Measurements from ENCODE around the gene MAPK8IP1.
A peak's percentile ranks its signal among the peaks of the same experiment; 100 is the strongest.
"Not testable (repeated sequence)": the region's sequence is repeated elsewhere in the genome, so short reads cannot be mapped to it uniquely, and the experiment has no call there.

MAPK8IP1 gene

DNA sequence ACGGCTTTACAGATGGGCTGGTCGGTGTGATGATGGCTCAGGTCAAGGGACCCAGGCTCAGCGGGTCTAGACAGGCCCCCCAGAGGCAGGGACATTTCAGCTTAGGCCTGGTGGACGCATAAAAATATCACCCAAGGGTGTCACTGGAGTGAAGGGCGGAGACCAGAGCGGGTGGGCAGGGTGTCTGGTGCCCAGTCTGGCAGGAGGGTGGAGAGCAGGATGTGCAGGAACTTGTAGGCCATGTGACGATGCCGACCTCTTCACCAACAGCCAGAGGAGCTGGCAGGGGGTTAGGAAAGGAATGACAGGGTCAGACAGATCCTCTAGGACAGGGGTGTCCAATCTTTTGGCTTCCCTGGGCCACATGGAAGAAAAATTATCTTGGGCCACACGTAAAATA, 4.5 kb downstream of the MAPK8IP1 start:
- no peak for DNase-seq (ENCODE audit: low read depth in 3 of 3)

DNA sequence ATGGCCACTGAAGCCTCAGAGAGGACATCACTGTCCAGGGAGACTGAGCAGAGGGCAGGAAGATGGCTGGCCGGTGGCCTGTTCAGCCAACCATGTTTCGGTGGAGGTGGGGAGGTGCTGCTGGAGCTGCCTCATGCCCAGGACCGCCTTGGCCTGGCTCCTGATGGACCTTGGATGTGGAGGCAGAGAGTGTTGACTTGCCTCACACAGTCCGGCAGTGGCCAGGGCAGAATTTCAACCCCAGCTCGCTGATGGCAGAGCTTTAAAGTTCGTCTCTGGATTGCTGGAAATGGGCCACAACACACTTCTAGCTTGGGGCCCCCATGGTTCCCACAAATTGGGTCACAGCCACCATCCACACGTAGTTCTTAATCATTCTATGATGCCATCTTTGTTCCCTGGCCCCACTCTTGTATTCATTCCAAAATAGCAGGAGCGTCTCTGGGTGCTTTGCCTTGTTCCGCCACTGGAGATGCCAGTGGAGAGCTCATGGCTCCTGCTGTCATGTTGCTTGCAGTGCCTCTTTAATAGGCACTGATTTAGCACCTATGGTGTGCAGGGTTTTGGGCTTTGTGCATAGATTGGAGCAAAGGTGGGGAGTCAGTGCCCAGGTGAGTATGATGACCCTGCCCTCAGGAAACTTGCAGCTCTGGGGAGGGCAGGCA, 5.6 kb downstream of the MAPK8IP1 start:
- no peak for DNase-seq (ENCODE audit: low read depth in 3 of 3)

DNA sequence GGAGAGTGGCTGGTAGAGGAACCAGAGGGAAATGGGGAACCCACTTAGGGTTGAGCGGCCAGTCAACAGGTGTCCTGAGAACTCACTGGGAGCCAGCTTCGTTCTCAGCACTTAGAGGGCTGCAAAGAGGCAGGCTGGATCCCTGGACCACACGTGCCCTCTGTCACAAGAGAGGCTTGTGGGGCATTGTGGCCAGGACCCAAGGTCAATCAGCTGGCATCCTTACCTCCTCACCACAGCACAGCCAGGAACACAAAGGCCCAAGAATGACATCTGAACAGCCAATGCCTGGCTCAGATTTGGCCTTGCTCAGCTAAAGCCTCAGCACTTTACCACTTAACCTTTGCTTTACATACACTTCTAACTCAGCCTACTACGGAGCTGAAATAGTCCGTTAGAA, 7.4 kb downstream of the MAPK8IP1 start:
- DNase-seq (ENCODE audit: low read depth in 3 of 3): no peak

DNA sequence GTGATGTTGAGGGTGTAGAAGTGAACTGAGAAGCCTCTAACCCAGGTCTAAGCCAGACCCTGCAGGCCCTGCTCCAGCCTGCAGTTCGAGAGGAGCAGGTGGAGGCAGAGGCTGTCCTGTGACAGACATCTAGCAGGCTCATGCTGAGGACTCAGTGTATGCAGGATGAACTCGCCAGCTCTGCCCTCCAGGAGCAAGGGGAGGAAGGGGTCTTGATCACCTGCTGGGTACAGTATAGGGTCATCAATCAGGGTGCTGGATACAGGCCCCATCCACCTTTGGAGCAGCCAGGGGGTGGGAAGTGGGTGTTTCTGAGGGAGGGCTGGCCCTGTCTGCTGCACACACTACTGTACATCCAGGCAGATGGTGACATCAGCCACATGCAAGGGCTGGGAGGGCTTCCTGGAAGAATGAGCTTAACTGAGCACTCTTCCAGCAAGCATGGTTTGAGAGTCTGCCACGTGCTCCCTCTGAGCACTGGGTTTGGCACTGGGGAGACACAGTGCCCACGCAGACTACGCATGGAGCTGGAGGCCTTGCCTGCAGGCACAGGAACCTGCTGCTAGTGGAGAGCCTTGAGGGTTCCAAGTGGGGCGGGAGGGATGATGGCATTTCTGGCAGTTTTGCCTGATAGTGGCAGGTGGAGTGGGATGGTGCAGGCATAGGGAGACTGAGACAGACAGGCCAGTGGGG, 9.2 kb downstream of the MAPK8IP1 start:
- no peak for DNase-seq (ENCODE audit: low read depth in 3 of 3)

DNA sequence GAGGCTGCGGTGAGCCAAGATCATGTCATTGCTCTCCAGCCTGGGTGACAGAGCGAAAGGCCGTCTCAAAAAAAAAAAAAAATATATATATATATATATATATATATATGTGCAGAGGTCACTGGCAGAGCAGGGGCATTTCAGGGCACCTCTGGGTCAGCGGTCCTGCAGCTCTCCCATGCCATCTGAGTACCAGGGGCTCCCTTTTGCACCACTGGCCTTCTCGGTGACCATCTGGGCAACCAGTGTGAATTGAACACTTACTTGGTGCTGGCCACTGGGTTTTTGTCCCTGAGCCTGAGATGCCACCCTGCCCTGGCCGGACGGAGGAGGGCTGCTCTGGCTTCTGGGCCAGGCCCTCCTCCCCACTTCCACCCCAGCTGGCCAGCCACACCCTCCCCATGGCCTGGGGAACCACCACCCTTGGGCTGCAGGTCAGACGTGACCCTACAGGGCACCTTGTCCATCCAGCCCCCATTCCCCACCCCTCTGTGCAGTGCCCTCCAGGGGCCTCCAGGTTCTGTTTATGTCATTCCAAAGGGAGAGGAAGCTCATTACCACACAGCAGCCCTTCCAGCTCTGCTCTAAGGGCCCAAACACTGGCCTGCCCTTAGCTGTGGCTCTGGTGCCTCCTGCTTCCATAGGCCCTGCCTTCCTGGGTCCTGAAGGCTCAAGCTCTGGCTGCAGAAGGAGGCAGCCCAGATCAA, 10.3 kb downstream of the MAPK8IP1 start:
- no peak for DNase-seq (ENCODE audit: low read depth in 3 of 3)

DNA sequence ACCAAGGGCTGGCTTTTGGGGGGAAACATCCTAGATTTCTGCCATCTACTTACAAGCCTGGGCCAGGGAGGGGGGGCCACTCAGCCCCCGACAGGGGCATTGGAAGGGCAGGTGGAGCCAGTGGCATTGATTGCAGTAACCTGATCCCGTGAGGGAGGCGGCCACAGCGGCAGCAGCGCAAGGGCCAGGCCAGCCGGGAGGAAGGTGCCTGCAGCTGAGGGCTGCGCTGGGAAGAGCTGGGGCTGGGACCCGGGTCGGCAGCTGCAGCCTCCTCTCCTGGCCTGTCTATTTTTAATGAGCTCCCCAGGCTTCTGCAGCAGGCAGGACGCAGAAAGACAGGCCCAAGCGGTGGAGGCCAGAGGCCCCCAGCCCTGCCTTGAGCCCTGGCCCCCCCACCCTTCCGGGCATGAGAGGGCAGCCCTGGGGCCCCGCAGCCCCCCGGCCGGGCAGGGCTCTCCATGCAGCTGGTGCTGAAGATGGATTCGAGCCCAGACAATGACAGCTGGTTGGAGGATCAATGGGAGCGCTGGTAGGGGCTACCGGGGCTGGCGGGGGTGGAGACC, 11.1 kb downstream of the MAPK8IP1 start:
- DNase-seq (ENCODE audit: low read depth in 3 of 3): no peak

DNA sequence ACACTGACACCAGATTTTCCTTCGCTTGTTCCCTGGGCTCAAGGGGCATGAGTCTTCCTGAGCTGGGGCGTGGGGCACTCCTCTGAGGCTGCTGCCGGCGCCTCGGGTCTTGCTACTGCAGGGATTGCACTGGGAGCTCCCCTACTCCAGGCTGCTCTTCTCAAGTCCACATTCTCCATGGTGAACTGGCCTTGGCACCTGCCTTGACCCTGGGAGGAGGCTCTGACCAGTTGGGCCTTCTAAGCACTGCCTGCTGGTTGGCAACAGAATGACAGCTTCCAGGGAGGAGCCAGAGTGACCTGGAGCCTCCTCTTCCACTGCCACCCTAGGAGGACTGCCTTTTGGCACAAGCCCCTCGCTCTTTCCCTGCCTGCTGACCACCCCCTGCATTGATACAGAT, 12.1 kb downstream of the MAPK8IP1 start:
- DNase-seq (ENCODE audit: low read depth in 3 of 3): no peak

DNA sequence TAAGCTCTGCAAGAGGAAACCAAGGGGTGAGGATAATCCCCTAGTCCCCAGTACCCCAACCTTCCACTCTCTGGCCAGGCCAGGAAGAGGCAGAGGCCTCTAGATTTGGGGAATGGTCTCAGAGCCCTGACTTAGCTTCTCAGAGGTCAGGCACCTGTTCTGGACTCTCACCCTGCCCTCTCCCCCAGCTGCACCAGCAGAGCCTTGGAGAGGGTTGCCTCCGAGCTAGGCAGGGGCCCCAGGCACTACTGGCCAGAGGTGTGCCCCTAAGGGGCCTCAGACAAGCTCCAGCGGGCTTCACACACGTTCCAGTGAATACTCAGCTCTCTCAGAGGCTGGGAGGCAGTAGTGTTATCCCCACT, 13.6 kb downstream of the MAPK8IP1 start:
- DNase-seq (ENCODE audit: low read depth in 3 of 3): no peak

DNA sequence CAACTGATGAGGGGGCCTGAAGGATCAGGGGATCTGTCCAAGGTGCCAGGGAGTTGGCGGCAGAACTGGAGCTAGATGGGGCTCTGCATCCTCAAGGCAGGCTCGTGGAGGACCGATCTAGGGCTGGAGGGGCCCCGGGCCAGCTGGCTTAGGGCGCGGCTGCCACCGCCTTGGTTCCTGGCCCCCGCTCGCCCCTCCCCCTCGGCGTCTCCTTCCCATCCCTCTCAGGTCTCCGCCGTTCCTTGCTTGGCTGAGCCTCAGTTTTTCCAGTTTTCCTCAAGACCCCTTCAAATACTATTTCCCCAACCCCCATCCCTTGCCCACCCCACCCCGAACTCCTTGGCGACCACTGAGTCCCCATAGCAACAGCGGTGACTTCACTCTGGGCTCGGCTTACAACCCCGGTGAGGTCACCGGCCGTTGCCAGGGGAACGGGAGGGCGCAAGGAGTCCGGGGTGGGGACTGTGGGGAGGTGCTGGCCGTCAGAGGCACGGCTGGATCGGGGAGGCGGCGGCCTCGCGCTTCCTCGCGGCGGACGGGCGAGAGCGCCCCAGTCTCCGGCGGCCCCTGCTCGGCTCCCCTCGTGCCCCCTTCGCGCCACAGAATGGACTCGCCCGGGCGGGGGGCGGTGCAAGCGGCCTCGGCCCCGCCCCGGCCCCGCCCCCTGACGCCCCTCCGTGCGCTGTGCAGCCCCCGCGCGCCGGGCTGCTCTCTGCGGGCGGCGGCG, 14.2 kb downstream of the MAPK8IP1 start:
- peak in 2 of 3 experiments; percentile 33 to 58 for DNase-seq (ENCODE audit: low read depth in 3 of 3)

DNA sequence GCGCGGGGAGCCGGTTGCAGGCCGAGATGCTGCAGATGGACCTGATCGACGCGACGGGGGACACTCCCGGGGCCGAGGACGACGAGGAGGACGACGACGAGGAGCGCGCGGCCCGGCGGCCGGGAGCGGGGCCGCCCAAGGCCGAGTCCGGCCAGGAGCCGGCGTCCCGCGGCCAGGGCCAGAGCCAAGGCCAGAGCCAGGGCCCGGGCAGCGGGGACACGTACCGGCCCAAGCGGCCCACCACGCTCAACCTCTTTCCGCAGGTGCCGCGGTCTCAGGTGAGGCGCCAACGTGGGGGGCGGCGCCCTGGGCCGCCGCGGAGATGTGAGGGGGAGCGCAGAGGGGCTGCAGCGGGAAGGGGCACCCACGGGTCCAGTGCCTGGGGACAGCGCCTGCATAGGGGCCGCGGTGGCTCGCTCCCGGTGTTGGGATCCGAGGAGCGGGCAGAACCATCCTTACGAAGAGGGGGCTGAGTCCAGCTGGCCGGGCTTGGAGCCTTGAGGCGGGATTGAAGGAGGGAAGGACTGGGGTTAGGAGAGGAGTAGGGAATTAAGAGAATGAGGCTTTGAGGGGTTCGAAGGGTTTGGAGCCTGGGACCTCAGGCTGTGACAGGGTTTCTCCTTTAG, 14.8 kb downstream of the MAPK8IP1 start:
- DNase-seq (ENCODE audit: low read depth in 3 of 3): not testable (repeated sequence)

DNA sequence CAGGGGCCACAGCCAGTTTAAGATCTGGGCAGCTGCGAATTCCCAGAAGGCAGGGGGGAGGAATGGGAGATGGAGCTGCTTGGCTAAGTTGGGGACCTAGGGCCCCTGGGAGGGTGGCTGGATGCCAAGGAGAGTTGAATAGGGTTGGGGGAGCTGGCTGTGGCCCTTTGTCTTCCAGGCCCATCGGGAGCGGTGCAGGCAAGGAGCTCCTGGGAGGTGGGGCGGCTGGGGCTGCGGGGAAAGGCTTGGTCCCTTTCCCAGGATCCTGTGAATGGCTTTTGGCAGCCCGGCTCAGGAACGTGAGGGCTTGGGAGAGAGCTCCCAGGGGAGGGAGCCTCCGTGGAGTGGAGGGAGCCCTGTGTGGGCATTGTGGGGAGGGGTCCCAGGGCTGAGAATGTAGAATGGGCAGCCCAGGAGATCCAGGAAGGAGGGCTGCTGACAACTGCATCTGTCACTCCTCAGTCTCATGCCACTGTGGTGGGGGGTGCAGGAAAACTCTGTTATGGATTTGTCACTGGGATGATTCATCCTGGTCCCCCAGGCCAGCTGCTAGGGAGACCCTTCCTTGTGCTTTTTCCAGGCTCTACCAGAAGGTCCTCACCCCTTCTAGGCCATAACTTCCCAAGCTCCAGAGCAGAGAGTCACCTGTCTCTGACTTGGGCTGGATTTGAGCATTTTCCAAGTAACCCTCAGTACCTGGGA, 15.6 kb downstream of the MAPK8IP1 start:
- DNase-seq (ENCODE audit: low read depth in 3 of 3): no peak

DNA sequence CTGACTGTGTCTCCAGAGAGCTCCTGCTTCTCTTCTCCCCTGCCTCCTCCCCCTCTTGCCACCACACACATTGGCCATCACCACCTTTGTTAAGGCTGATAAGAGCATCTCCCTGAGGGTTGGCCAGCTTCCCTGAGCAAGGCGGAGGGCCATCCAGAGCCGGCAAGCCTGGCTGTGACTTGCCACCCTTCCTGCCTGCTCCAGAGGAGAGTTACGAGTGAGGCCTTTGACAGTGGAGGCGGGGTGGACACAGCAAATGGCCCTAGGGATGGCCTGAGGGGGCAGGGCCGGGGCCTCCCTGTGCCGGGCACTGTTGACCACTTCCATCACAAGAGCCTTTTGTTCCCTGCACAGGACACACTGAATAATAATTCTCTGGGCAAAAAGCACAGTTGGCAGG, 16.2 kb downstream of the MAPK8IP1 start:
- no peak for DNase-seq (ENCODE audit: low read depth in 3 of 3)

DNA sequence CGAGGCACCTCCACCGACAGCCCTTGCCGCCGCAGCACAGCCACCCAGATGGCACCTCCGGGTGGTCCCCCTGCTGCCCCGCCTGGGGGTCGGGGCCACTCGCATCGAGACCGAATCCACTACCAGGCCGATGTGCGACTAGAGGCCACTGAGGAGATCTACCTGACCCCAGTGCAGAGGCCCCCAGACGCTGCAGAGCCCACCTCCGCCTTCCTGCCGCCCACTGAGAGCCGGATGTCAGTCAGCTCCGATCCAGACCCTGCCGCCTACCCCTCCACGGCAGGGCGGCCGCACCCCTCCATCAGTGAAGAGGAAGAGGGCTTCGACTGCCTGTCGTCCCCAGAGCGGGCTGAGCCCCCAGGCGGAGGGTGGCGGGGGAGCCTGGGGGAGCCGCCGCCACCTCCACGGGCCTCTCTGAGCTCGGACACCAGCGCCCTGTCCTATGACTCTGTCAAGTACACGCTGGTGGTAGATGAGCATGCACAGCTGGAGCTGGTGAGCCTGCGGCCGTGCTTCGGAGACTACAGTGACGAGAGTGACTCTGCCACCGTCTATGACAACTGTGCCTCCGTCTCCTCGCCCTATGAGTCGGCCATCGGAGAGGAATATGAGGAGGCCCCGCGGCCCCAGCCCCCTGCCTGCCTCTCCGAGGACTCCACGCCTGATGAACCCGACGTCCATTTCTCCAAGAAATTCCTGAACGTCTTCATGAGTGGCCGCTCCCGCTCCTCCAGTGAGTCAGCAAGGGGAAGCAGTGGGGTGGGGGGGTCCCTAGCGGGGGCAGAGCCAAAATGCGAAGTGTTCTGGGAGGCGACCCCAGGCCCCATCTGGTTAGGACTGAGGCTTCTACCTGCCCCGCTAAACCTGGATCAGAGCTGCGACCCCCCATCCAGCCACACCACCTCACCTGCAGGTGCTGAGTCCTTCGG, 17.3 kb downstream of the MAPK8IP1 start:
- DNase-seq (ENCODE audit: low read depth in 3 of 3): no peak

DNA sequence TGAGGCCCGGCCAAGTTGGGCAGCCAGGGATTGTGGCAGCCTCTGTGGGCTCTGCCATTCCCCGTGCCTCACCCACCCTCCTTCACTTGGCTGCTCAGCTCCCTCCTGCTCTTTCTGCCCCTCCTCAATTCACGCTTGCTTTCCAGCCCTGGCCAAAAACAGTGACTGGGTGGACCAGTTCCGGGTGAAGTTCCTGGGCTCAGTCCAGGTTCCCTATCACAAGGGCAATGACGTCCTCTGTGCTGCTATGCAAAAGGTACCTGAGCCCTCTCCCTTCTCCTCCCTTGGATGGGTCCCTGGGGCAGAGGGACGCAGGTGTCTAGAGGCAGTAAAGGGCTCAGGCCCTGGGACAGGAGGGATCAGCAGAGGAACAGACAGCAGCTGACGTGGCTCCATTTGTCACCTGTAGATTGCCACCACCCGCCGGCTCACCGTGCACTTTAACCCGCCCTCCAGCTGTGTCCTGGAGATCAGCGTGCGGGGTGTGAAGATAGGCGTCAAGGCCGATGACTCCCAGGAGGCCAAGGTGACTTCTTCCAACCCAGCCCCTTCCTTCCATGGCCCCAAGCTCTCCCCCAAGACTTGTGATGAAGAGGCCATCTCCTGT, 19.0 kb downstream of the MAPK8IP1 start:
- DNase-seq (ENCODE audit: low read depth in 3 of 3): no peak

DNA sequence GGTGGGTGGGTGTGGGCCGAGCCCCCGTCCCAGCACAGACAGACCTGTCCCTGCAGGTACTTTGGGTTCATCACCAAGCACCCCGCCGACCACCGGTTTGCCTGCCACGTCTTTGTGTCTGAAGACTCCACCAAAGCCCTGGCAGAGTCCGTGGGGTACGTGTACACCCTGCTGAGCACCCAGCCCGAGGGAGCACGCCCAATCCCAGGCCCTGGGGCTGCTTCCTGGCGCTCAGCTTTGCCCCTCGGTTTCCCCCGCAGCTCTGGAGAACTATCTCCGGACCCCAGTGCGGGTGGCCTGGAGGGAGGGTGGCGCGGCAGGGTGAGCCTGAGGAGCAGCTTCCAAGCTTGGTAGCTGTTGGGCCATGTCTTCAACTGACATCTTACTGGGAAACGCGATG, 19.6 kb downstream of the MAPK8IP1 start:
- no peak for DNase-seq (ENCODE audit: low read depth in 3 of 3)

DNA sequence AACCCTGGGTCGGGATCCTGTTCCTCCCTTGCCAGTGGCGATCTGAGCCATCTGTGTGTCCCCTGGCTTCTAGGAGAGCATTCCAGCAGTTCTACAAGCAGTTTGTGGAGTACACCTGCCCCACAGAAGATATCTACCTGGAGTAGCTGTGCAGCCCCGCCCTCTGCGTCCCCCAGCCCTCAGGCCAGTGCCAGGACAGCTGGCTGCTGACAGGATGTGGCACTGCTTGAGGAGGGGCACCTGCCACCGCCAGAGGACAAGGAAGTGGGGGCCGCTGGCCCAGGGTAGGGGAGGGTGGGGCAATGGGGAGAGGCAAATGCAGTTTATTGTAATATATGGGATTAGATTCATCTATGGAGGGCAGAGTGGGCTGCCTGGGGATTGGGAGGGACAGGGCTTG, 20.1 kb downstream of the MAPK8IP1 start:
- not testable (repeated sequence) for DNase-seq (ENCODE audit: low read depth in 3 of 3)

DNA sequence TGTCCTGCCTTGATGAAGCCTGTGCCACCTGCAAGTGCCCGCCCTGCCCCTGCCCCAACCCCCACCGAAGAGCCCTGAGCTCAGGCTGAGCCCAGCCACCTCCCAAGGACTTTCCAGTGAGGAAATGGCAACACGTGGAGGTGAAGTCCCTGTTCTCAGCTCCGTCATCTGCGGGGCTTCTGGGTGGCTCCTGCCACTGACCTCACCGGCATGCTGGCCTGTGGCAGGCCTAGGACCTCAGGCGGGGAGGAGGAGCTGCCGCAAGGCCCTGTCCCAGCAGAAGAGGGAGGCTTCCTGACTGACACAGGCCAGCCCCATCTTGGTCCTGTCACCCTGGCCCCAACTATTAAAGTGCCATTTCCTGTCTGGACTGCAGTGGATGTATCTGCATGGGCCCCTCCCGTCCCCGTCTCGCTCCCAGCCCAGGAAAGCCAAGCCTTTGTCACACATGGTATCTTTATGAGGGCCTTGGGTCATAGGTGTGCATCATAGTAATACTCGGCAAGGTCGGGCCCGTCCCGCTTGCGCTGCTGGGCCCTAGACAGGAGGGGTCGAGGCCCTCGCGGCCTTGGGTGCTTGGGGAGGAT, 20.7 kb downstream of the MAPK8IP1 start:
- no peak for DNase-seq (ENCODE audit: low read depth in 3 of 3)

DNA sequence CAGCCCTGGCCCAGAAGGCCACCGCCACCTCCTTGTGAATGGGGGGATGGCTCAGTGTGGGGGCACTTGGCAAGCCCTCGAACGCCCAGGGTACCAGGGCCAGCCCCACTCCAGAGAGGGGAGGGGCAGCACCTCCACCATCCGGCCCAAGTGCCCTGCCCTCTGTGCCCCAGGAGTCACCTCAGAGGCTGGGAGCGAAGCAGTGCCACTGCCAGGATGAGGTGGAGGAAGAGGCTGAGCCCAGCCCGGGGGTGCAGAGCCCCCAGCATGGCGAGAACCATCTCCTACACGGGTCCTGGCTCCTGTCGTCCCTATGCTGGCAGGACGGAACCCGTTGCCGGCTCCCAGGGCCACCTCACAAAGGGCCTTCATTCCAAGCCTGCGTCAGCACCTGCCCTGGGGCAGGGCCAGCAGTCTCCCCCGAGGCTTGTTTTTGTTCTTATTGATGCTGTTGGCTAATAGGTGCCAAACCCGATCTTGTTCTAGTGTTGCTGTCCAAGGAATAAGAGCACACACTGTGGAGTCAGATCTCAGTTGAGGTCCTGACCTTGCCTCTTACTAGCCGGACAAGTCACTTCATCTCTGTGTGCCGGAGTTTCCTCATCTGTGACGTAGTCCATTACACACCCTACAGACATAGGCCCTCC, 21.6 kb downstream of the MAPK8IP1 start, which contains the start of gene FREY1:
TSS of gene FREY1 (minus strand) at position 307 of the 647 bp plus-strand sequence. CDS start at position 281, 26 bp downstream.
- no peak for DNase-seq (ENCODE audit: low read depth in 3 of 3)

Data from stimulated activated CD4-positive, alpha-beta T cell treated with anti-CD3 and anti-CD28 coated beads, TNF-alpha, amount 100 ng/mL, for 24 hours (primary cell).